ENCODE measurements around the gene PHYH.
A peak's percentile ranks its signal among the peaks of the same experiment; 100 is the strongest.
"Not testable (repeated sequence)": the region's sequence is repeated elsewhere in the genome, so short reads cannot be mapped to it uniquely, and the experiment has no call there.

Gene PHYH

DNA sequence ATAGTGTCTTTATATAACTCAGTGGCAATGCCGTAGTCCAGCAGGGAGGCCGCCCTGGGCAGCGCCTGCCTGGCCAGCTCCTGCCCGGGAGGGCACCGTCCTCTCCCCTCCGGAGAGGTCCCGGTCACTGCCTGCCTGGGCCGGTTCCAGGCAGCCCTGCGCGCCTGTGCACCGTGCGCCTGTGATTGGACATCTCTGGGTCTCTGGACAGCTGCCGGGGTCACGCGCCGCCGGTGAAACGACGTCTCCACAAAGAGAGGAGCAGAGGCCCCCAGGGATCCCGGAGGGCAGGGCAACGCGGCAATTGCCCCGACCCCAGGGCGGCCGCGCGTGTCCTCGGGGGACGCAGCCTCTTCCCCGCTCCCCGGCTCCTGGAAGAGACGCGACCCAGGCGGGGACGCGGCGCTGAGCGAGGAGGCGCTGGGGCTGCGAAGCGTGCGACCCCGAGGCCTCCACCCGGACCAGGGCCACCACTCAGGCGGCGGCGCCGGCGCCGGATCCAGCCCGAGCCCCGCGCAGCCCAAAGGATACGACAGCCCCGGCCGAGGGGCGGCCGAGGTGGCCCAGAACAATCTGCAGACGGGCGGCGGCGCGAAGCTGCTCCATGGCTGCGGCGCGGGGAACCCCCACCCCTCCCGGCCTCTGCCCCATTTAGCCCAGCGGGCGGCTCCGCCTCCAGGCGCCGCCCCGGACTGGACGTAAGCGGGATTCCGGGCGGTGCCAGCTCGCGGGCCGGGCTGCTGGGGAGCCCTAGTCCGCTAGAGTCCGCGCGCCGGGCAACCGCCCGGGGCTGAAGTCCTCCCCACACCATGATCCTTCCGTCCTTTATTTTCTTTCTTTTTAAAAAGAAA is at the start of gene PHYH:
Gene PHYH, minus strand, starts transcription at position 628 of the 851 bp plus-strand sequence. Its CDS starts 22 bp downstream, at position 606.
- peak; percentile 73 for DNase-seq (ENCODE audit: low read depth, low spot score)

DNA sequence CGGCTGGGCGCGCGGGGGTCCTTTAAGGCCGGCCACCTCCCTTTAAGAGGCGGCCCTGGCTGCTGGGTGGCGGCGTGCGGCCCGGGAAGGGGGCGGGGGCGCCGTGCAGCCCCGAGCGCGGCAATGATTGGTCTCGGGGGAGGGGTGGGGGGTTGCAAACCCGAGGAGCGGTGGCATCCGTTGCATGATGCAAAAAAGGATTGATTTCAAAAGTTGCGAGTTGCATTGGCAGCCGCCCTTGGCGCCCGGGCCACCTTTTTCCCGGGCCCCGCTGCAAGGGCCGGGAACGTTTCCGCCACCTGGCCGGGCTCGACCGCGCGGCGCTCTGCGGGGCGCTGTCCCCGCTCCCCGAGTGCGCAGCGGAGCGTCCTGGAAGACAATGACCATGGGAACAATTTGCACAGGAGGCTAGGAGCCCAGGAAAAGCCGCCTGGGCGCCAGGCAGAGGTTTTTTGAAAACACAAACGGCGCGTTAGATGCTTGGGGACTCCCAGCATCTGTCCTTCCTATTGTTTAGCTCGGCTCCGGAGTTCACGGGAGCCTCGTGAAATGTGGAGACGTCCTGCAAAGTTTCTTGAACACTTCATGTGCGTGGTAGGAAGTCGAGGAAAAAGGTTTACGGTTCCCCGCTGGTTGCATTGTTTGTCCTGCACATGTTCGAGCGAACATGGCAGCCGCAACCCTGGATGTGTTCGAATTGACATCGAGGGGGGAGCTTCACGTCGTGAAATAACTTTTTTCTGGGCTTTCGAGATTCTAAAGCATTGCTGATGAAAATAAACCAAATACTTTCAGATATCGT is 48.6 kb upstream of the PHYH start, which contains the start of gene SEPHS1:
Gene SEPHS1, minus strand, starts transcription at position 78 of the 802 bp plus-strand sequence. CDS start 3,343 bp downstream, outside the sequence.
- DNase-seq (ENCODE audit: low read depth, low spot score), result peak; percentile 66

DNA sequence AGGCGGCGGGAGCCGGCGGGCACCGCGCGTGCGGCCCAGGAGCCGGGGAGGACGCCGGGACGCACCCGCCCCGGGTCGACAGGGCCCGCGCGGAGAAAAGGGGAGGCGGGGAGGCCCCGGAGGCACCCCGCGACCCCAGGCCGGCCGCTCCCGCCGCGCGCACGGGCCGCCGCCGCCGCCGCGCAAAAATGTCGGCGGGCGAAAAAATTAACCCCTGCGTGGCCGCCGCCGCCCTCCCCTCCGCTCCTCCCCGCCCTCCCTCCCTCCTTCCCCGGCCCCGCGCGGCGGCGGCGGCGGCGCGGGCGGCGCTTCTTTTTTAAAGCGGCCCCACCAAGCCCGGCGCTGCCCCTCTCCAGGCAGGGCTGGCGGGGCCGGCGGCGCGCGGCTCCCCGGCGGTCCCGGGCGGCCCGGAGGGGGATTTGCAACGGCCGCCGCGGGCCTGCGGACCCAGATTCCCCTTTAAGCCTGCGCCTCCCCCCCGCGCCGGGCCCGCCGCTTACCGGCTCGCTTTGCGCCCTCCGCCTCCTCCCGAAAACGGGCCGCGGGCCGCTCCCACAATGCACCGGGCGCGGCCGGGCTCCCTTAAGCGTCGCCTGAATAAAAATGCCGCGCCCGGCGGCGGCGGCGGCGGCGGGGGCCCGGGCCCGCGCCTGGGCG is 47.8 kb upstream of the PHYH start:
- DNase-seq (ENCODE audit: low read depth, low spot score), result peak; percentile 64

DNA sequence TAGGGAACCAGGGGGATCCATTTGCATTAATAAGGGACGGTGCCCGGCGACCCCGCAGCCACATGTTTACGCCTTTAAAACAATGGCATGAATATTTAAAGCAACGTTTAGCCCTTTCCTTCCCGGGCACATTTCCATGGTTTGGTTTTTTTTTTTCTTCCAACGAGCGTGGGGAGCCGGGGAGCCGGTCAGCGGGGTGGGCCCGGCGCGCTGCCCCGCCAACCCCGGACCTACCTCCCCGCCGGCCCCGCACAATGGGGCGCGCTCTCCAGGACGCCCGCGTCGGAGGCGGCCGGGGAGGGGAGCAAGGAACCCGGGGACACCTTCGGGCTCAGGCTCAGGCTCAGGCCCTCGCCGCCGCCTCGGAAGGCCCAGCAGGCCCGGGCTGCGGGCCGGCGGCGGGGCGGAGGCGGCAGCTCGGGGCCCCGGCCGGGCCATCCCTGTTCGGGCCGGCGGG is 47.2 kb upstream of the PHYH start:
- no peak for DNase-seq (ENCODE audit: low read depth, low spot score)

DNA sequence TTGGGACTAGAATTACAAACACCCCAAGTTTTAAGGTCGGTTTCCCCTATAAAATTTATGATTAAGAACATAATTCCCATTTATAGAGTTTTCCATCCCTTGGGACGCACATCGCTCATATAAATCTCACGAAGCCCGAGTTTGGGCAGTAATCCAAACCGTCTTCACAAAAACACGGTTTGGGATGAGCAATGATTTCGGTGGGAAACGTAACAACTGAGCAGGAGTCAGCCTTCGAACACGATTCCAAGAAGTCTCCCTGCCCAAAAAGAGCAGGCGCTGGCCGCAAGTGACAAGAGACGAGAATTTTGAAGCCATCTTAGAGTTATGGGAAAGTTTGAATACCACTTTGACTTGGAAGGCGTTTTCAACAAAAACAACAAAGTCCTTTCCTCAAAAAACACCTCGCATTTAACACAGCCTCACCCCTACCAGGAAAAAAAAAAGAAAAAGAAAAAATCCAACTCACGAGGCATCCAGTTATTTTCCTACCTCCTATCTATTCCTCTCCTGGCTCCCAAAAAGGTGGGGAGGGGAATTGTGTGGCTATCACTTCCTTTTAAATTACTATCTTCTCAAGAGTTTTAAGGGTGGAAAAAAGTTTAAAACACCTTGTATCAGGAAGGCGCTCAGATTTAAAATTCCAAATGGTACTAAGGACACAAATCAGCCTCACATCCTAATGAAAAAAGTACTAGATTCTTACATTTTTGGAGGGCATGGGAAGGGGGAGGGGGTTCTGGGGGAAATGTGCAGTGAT is 46.6 kb upstream of the PHYH start:
- no peak for DNase-seq (ENCODE audit: low read depth, low spot score)

DNA sequence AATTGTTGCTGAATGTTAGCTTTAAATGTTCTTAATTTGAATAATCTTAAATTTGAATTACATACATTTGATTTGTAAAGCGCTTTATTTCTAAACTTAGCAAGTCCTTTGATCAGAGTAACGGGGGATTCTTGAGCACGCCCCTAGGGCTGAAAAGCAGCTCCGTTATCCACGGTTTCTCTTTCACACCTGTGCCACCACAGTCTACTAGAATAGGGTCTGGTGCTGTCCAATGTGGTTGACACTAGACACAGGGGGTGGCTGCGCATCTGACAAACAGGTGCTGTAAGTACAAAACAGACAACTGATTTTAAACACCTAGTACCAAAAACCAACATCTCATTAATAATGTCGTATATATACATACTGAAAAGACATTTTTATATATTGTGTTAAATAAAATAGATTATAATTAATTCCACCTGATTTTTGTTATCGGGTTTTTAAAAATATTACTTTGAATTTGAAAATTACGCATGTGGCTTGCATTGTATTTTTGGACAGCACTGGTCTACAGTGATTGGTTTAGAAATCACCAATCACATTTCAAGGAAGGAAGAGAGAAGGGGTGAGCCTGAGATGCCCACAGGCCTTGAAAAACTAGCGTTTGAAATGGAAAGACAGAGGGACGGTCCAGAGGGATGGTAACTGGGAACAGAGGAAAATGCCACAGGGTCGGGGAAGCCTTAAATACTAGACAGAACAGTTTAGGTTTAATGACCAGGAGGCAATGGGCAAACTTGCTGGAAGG is 40.9 kb upstream of the PHYH start:
- no peak for DNase-seq (ENCODE audit: low read depth, low spot score)

DNA sequence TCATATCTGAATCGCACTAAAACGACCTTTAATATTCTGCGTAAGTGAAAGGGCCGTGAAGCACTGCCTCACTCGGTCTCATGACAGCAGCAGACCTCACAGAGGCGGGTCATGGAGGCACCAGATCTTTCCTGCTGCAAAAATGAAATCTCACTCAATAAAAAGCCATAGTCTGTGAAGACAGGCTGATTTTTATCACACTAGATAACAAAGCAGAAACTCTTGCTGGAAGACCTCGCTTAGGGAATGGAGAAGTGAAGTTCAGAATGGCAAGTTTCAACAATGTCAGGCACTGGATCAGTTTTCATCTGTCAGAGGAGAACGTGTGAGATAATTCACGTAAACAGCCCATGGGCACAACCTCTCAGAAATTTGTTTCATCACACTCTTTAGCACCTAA is 40.2 kb upstream of the PHYH start:
- no peak for DNase-seq (ENCODE audit: low read depth, low spot score)

DNA sequence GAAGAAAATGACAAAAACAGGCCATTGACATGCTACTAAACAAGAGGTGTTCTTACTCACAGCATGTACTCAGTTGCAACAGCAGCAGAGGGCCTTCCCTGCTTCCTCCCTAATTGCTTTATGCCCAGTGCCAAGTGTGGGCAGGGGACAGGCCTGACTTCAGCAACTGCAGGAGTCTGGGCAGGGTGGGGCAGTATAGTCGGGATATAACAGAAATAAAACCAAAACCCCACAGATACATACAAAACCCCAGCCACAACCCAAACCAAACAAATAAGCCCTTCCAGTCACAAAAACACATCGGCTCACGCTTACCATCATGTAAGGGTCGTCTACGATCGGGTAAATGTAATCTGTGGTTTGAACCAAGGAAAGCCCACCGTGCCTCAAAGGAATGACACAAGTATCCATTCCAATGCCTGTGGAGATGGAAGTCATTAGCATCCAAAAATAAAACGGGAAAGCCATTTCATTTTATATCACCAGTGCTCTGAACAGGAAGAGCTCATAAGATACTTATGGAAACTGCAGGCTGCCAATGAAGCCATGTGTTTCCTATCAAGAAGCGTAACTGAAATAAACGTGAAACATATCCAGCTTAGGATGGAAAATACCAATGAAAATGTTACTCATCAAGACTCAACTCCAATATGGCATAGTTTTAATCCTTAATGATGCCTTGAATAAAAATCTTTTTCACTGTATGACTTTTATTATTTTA is 38.7 kb upstream of the PHYH start:
- no peak for DNase-seq (ENCODE audit: low read depth, low spot score)

DNA sequence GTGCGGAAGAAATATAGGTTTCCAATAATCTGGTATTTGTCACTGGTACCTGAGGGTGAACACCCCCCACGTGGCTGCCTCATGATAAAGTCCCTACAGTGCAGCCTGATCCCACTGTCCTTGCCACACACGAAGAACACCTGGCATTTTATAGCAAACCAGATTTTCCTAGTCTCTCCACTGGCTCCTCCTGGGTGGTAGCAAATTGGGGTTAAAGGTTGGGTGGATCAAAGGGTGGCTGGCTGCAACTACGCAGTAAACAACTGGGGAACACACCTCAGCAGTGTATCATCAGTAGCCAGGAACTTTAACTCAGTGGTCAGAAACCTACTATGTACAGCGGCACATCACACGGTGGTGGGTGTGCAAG is 37.9 kb upstream of the PHYH start:
- no peak for DNase-seq (ENCODE audit: low read depth, low spot score)

DNA sequence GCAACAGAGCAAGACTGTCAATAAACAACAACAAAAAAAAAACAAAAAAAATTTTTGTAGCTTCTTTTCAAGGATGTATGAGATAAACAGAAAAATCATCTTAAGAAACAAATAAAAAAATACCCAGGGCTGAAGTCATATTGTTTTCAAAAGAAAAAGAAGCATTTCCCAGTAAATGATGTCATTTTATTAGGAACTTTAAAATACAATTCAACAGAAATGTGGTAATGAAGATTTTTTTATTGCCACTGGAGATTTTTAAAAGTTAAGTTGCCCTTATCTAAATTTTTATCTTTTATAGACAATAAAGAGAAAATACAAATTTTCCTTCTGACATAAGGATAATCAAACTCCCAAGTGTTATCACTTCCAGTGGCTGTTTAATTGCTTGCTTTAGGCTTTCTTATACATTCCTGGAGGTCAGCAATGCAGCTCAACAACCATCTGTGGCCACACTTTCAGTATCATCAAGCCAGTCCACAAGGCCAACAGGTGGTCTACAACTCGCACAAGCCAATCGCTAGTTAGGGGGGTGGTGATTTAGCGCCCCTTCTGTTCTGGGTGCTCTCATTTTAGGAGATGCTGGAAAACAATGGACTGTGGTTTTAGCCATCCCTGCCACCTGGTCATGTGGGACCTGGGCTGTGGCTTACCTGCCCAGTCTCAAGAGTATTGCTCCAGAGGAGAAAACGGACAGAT is 37.4 kb upstream of the PHYH start:
- no peak for DNase-seq (ENCODE audit: low read depth, low spot score)

DNA sequence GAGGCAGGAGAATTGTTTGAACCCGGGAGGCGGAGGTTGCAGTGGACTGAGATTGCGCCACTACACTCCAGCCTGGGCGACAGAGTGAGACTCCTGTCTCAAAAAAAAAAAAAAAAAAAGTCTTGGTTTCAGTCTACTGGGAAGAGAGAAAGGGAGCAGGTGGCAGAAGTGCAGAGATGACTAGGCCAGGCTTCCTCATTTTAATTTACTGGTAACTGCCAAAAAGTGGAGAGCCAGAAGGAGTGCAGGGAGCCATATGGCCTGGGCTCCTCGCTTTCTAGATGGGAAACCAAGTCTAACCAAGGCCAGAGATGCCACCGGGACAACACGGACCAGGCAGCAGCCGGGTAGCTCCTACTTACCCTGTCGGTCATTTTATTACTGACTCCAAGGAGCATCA is 36.0 kb upstream of the PHYH start:
- DNase-seq (ENCODE audit: low read depth, low spot score), result no peak

DNA sequence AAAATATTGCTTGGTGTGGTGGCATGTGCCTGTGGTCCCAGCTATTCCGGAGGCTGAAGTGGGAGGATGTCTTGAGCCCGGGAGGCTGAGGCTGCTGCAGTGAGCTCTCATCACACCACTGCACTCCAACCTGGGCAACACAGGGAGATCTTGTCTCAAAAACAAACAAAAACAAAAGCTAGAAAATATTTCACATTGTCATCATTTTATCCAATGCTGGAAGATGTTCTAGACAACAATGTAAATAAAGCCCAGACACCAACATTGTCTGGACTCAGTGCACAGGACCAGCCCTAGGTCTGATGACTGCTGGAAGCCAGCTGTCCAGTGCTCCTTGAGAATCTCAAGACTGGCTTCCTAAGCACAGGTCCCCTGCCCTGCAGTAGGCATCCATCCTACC is 34.7 kb upstream of the PHYH start:
- DNase-seq (ENCODE audit: low read depth, low spot score), result no peak

DNA sequence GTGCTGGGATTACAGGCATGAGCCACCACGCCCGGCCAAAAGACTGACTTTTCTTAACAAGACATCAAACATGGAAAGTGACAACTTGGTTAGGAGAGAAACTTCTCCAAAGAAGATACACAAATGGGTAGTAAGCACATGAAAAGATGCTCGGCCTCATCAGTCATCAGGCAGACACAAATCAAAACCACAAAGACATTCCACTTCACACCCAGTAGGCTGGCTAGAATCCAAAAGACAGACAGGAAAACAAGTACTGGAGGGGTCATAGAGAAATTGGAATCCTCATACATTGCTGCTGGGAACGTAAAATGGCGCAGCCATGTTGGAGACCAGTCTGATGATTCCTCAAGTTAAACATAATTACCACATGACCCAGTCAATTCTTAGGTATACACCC is 31.8 kb upstream of the PHYH start:
- no peak for DNase-seq (ENCODE audit: low read depth, low spot score)

DNA sequence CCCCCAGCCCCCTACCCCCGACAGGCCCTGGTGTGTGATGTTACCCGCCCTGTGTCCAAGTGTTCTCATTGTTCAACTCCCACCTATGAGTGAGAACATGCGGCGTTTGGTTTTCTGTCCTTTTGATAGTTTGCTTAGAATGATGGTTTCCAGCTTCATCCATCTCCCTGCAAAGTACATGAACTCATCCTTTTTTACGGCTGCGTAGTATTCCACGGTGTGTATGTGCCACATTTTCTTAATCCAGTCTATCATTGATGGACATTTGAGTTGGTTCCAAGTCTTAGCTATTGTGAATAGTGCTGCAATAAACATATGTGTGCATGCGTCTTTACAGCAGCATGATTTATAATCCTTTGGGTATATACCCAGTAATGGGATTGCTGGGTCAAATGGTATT is 31.1 kb upstream of the PHYH start:
- not testable (repeated sequence) for DNase-seq (ENCODE audit: low read depth, low spot score)

DNA sequence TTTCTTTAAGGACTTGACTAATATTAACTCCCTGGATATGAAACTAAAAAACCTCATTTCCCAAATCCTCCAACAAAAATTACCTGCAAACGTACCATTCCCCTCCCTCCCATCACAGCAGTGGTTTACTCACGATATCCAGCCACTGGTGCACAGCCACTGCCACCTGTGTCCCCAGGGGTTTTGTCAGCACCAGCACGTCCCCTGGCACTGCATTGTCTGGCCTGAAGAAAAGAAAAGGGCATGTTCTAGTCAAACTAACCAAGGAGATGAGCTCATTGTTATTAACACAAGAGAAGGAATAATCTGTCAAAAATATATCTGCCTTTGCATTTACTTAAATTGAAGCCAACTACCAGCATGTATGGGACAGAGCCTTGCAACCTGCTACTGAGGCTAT is 29.7 kb upstream of the PHYH start:
- no peak for DNase-seq (ENCODE audit: low read depth, low spot score)

DNA sequence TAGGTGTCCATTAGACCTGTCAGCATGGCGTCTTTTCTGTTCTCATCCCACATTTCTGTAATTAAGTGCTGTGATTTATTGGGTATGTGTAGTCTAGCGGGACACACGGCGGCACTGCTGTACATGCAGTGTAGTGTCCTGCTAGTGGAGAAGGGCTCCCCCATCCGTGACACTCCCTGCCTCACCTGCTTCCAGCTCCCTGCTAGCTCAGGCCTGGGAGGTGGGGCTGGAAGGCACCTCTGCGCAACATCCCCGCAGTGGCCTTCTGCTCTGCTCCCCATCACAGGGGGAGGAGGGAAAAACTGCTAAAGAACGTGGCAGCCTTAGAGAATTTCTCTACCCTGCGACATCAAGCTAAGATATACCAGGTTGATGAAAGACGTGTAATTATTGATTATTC is 28.7 kb upstream of the PHYH start:
- DNase-seq (ENCODE audit: low read depth, low spot score), result no peak

DNA sequence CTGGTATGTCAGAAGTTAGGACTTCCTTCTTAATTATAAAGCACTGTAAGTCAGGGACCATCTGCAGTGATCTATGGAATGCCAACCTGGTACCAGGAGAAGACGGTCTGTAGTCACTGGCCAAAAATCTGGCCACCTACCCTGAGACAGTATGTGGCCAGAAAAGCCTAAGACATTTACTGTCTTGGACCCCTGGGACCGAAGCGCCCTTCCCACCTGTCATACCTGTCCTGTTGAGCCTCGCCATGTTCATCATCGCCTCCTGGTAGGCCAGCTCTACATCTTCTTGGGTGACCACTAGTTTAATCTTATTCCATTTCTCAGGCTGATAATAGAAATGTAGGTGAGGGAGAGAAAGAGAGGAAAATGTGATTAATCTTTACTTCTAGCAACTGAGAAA is 28.3 kb upstream of the PHYH start:
- no peak for DNase-seq (ENCODE audit: low read depth, low spot score)

DNA sequence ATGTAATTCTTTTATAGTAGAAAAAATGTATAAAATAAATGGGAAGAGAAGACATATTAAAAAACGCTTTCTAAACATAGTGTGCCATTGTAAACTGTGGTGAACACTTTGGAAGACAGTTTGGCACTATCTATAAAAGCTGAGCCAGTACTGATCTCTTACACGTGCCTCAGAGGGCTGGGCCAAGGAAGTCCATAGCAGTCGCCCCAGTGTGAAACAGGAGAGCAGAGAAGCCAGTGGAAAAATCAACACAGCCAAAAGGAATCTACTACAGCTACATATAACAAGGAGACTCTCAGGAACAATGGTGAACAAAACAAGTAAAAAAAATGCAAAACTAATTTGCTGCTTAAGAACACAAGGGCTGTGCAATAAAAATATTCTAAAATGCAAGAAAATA is 27.7 kb upstream of the PHYH start:
- no peak for DNase-seq (ENCODE audit: low read depth, low spot score)

DNA sequence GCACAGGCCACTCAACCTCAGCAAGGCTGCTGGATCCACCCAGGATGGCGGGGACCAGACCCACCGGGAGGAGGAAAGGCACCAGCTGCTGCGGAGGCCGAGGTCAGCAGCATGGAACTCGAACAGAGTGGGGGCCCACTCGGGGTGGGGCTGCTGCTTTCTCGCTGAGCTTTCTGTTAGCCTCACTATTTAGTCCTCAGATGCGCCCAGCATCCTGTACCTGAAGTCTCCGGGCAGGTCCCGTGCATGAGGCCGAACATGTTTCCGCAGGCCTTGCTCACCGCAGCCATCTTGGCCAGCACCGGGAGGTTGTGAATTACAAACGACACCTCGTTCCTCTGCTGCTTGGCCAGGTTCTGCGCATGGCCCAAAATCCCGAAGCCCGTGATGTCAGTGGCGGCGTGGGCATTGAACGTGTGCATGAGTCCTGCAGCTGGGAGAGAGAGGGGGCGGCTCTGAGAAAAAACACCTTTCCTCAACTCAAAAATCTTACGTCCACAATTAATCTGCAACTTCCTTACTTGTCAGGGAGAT is 22.8 kb upstream of the PHYH start:
- DNase-seq (ENCODE audit: low read depth, low spot score), result no peak

Data from activated CD4-positive, CD25-positive, alpha-beta regulatory T cell treated with anti-CD3 and anti-CD28 coated beads, Interleukin-2, amount 50 U/mL, for 16 hours (primary cell).